NCI-H1417 (cell line): ENCODE measurements around the gene MACO1.
A peak's percentile ranks its signal among the peaks of the same experiment; 100 is the strongest.
"Not testable (repeated sequence)": the region's sequence is repeated elsewhere in the genome, so short reads cannot be mapped to it uniquely, and the experiment has no call there.

Experiments used
- DNase-seq, 3 experiments: peaks; one replicate each; lab custom pipeline; 2025; lab: John Stamatoyannopoulos, UW

MACO1 gene

GRCh38 chr1:25486602-25487001, 55.9 kb downstream of the MACO1 start:
- DNase-seq, result peak in 2 of 3 experiments; percentile 50 to 79

GRCh38 chr1:25487628-25488027, 56.9 kb downstream of the MACO1 start:
- DNase-seq, result no peak

GRCh38 chr1:25492323-25492722, 61.6 kb downstream of the MACO1 start:
- no peak for DNase-seq

- DNase-seq, result no peak
These were observed 64.3 kb downstream of the MACO1 start for GRCh38 chr1:25494952-25495351.

- DNase-seq, result no peak
These were observed 70.0 kb downstream of the MACO1 start for GRCh38 chr1:25500694-25501093.

- no peak for DNase-seq
These were observed 70.8 kb downstream of the MACO1 start for GRCh38 chr1:25501235-25502058.

- no peak for DNase-seq
These were observed 72.3 kb downstream of the MACO1 start for GRCh38 chr1:25502957-25503356.

GRCh38 chr1:25503551-25504426, 73.1 kb downstream of the MACO1 start:
- DNase-seq, result peak; percentile 4 to 37 (median 31)

GRCh38 chr1:25504706-25505595, 74.3 kb downstream of the MACO1 start:
- no peak for DNase-seq

GRCh38 chr1:25505656-25506385, 75.1 kb downstream of the MACO1 start:
- DNase-seq, result no peak

- DNase-seq, result not testable (repeated sequence)
These were observed 76.1 kb downstream of the MACO1 start for GRCh38 chr1:25506566-25507463.

GRCh38 chr1:25513666-25514065, 83.0 kb downstream of the MACO1 start:
- peak in 1 of 3 experiments; percentile 10 for DNase-seq

GRCh38 chr1:25515033-25515432, 84.3 kb downstream of the MACO1 start:
- no peak for DNase-seq

GRCh38 chr1:25516686-25517085, 86.0 kb downstream of the MACO1 start:
- no peak for DNase-seq

GRCh38 chr1:25517476-25518394, 87.0 kb downstream of the MACO1 start:
- DNase-seq, result peak in 1 of 3 experiments; percentile 7

- no peak for DNase-seq
These were observed 88.9 kb downstream of the MACO1 start for GRCh38 chr1:25519624-25520023.

GRCh38 chr1:25520446-25521061, 89.9 kb downstream of the MACO1 start:
- peak; percentile 43 to 75 (median 72) for DNase-seq

GRCh38 chr1:25522031-25522655, 91.4 kb downstream of the MACO1 start:
- DNase-seq, result peak in 2 of 3 experiments; percentile 18 to 67
